K562 (cell line): ENCODE results near the gene RDH14. TPM values are rescaled to one million over a fixed set of nuclear protein-coding genes. Genes with fewer than 3 reads are reported as not detected.

Experiments
- EHMT2 ChIP-seq: fragments of 450-650 bp; IDR thresholded peaks from 2 replicates; pipeline ENCODE4 v1.6.1; 2018; ENCODE audit warnings: antibody characterized with exemption
- ETV1 ChIP-seq: fragments of 450-650 bp; conservative IDR thresholded peaks from 2 replicates; pipeline ENCODE4 v1.6.1; 2016; ENCODE audit warnings: missing genetic modification characterization, control low read depth, low read depth, missing compliant biosample characterization
- ID3 ChIP-seq, 2 experiments: fragments of 250-450 bp in 1 of 2; fragments of 450-650 bp in 1 of 2; sonication (Bioruptor Pico) in 1 of 2; IDR thresholded peaks; 2 replicates each; pipeline versions ENCODE4 v1.6.1 to v1.8.0; 2016 to 2021; ENCODE audit warnings: mild to moderate bottlenecking in 2 of 2, moderate library complexity in 2 of 2, missing compliant biosample characterization in 1 of 2, missing genetic modification characterization in 1 of 2
- KAT7 ChIP-seq: sonication (generic); formaldehyde crosslinking; IDR thresholded peaks from 2 replicates; pipeline ENCODE4 v1.8.0; 2022; ENCODE audit warnings: missing genetic modification reagents, mild to moderate bottlenecking, borderline replicate concordance
- NFXL1 ChIP-seq: fragments of 450-650 bp; formaldehyde crosslinking; IDR thresholded peaks from 2 replicates; pipeline ENCODE4 v1.4.0; 2021; ENCODE audit warnings: mild to moderate bottlenecking
- OTX1 ChIP-seq: fragments of 450-650 bp; formaldehyde crosslinking; IDR thresholded peaks from 2 replicates; pipeline ENCODE4 v1.4.0; 2022; ENCODE audit warnings: mild to moderate bottlenecking
- PML ChIP-seq: IDR thresholded peaks from 2 replicates; pipeline ENCODE4 v1.6.1; 2012; ENCODE audit warnings: low read length, inconsistent platforms
- PURB ChIP-seq: sonication (generic); formaldehyde crosslinking; IDR thresholded peaks from 2 replicates; pipeline ENCODE4 v1.9.0; 2021; ENCODE audit warnings: low read depth, mild to moderate bottlenecking, missing genetic modification reagents
- RNF2 ChIP-seq: sonication (generic); IDR thresholded peaks from 2 replicates; pipeline ENCODE4 v1.6.1; 2016
- SMAD2 ChIP-seq: fragments of 150-350 bp; IDR thresholded peaks from 2 replicates; pipeline ENCODE4 v1.6.1; 2014; ENCODE audit warnings: low read depth, mild to moderate bottlenecking, low read length
- TEAD2 ChIP-seq: fragments of 450-650 bp; IDR thresholded peaks from 2 replicates; pipeline ENCODE4 v1.6.1; 2016; ENCODE audit warnings: missing genetic modification characterization, control low read depth, missing compliant biosample characterization
- U2AF1 ChIP-seq: fragments of 200-400 bp; formaldehyde crosslinking; optimal IDR thresholded peaks from 2 replicates; pipeline ENCODE3; 2017; ENCODE audit warnings: mild to moderate bottlenecking, low read depth, low read length, moderate library complexity
- U2AF2 ChIP-seq: fragments of 200-400 bp; formaldehyde crosslinking; optimal IDR thresholded peaks from 2 replicates; pipeline ENCODE3; 2017; ENCODE audit warnings: low read depth, mild to moderate bottlenecking, low read length
- ZBTB40 ChIP-seq, 2 experiments: fragments of 450-650 bp in 1 of 2; sonication (generic) in 1 of 2; formaldehyde crosslinking in 1 of 2; IDR thresholded peaks; 2 replicates each; pipeline versions ENCODE4 v1.7.1 to v1.9.0; 2016 to 2022; ENCODE audit warnings: inconsistent platforms in 1 of 2, mild to moderate bottlenecking in 1 of 2, missing genetic modification reagents in 1 of 2
- ZBTB8A ChIP-seq: fragments of 450-650 bp; IDR thresholded peaks from 2 replicates; pipeline ENCODE4 v1.6.1; 2018; ENCODE audit warnings: mild to moderate bottlenecking, moderate library complexity; ENCODE audit not compliant: partially characterized antibody
- ZFP1 ChIP-seq: fragments of 450-650 bp; formaldehyde crosslinking; IDR thresholded peaks from 2 replicates; pipeline ENCODE4 v1.4.0; 2020; ENCODE audit warnings: mild to moderate bottlenecking, mixed read lengths
- ZNF699 ChIP-seq: fragments of 250-450 bp; sonication (Bioruptor Pico); IDR thresholded peaks from 2 replicates; pipeline ENCODE4 v1.8.0; 2021; ENCODE audit warnings: mild to moderate bottlenecking, moderate library complexity; ENCODE audit not compliant: insufficient replicate concordance
- ZNF76 ChIP-seq: fragments of 250-450 bp; sonication (Bioruptor Pico); IDR thresholded peaks from 2 replicates; pipeline ENCODE4 v1.4.0; 2020; ENCODE audit warnings: mild to moderate bottlenecking, moderate library complexity, borderline replicate concordance
- polyA plus RNA-seq, 8 experiments: library from polyadenylated mRNA; depleted of rRNA in 4 of 8; stranded (reverse) in 5 of 8; unstranded in 3 of 8; fragments of >200 nt; fragmentation: Nextera tagmentation in 2 of 8; fragmentation: Illumina TruSeq in 1 of 8; extraction: Ambion mirVana in 2 of 8; extraction: Trizol in 1 of 8; gene quantifications; 2 replicates each; pipeline versions ENCODE4 v1.2.1 to v1.2.3, GENCODE V29; 2011 to 2014; ENCODE audit warnings: inconsistent platforms in 1 of 8, missing spikeins in 1 of 8
- total RNA-seq, 7 experiments: library from RNA; depleted of rRNA in 6 of 7; stranded (reverse); fragments of >200 nt in 6 of 7; fragmentation: Illumina TruSeq in 2 of 7; extraction: Trizol in 2 of 7; gene quantifications; 2 replicates each; pipeline versions ENCODE4 v1.2.1 to v1.2.3, GENCODE V29; 2011 to 2021; ENCODE audit warnings: low replicate concordance in 1 of 7

The RDH14 gene
- total and polyA plus RNA-seq, 9 of the 15 experiments (the other 6 are each of a cell fraction or from before 2014, with no cell fraction given), result 6.7 to 26.2 (median 20.9) TPM

- TF ChIP-seq ZBTB40 (IDR thresholded peaks at IDR 0.05) (0 out of 2 replicates have a peak, but pooled peaks have one; percentile 23), ZBTB40 (CRISPR knock-in tag; IDR thresholded peaks at IDR 0.05) (no peak), RNF2 (no peak), ETV1 (tag) (no peak), U2AF1 (peak; percentile 22), EHMT2 (no peak), KAT7 (CRISPR knock-in tag) (peak; percentile 85), TEAD2 (no peak), ZFP1 (CRISPR knock-in tag) (no peak), ZNF699 (CRISPR knock-in tag) (no peak), OTX1 (CRISPR knock-in tag) (no peak), NFXL1 (CRISPR knock-in tag) (no peak), PURB (CRISPR knock-in tag) (no peak), PML (no peak), ZNF76 (CRISPR knock-in tag) (0 out of 2 replicates have a peak, but pooled peaks have one; percentile 52), ZBTB8A (no peak), ID3 (CRISPR knock-in tag; IDR thresholded peaks at IDR 0.05) (no peak), ID3 (tag; IDR thresholded peaks at IDR 0.05) (0 out of 2 replicates have a peak, but pooled peaks have one; percentile 53), U2AF2 (no peak), SMAD2 (no peak)
These were observed at the start of gene RDH14 (continued) for GRCh38 chr2:18560031-18560796.
